GM19452 (cell line): Measurements from ENCODE around the gene ZDHHC1.

Experiments
- ATAC-seq: cut with Tn5 transposase; IDR thresholded peaks from one replicate; pipeline ENCODE4 v1.9.1; 2021; ENCODE audit not compliant: unreplicated experiment

The ZDHHC1 gene

GRCh38 chr16:67411339-67411738 is 4.9 kb downstream of the ZDHHC1 start:
- ATAC-seq: no peak

DNA sequence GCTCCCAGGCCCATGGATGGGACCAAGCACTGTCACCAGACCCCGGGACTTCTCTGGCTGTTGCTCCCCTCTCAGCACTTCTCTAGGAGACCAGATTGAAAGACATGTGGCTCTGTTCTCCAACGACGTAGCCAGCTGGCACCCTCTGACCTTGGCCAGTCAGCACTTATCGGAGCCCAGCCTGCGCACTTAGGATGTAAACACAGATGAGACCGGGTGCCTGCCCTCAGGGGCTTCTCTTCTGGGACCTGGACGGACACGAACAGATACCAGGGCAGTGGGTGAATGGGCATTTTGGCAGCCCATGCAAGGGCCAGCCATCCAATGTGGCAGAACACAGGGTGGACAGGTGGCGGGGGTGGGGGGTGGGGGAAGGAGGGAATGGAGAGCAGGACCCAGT is 6.6 kb downstream of the ZDHHC1 start:
- ATAC-seq: no peak

- ATAC-seq: no peak
Measured at GRCh38 chr16:67407788-67408452, 8.4 kb downstream of the ZDHHC1 start.

GRCh38 chr16:67407176-67407787 is 9.0 kb downstream of the ZDHHC1 start:
- ATAC-seq: no peak

- no peak for ATAC-seq
Measured at GRCh38 chr16:67406111-67406971, 9.9 kb downstream of the ZDHHC1 start.

DNA sequence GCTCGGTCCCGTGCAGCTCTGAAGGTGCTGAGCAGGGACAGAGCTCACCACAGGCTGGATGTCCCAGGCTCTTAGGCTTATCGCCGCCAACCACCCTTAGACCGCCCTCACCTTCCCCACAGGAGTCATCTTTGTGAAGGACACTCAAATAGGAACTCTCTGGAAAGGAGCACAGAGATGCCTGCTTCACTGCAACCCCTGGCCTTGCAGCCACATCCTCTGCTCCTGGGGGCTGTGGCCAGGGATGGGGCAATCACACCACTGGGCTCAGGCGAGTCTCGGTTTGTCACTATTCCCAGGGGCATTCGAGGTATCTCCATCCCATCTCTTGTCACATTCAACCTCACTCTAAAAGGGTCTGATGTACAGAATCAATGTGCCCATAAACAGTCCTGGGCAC is 10.9 kb downstream of the ZDHHC1 start:
- no peak for ATAC-seq

GRCh38 chr16:67404740-67405226 is 11.5 kb downstream of the ZDHHC1 start:
- ATAC-seq: no peak

- ATAC-seq: no peak
Measured at GRCh38 chr16:67403976-67404555, 12.2 kb downstream of the ZDHHC1 start.

GRCh38 chr16:67400901-67401300 is 15.4 kb downstream of the ZDHHC1 start:
- ATAC-seq: no peak

DNA sequence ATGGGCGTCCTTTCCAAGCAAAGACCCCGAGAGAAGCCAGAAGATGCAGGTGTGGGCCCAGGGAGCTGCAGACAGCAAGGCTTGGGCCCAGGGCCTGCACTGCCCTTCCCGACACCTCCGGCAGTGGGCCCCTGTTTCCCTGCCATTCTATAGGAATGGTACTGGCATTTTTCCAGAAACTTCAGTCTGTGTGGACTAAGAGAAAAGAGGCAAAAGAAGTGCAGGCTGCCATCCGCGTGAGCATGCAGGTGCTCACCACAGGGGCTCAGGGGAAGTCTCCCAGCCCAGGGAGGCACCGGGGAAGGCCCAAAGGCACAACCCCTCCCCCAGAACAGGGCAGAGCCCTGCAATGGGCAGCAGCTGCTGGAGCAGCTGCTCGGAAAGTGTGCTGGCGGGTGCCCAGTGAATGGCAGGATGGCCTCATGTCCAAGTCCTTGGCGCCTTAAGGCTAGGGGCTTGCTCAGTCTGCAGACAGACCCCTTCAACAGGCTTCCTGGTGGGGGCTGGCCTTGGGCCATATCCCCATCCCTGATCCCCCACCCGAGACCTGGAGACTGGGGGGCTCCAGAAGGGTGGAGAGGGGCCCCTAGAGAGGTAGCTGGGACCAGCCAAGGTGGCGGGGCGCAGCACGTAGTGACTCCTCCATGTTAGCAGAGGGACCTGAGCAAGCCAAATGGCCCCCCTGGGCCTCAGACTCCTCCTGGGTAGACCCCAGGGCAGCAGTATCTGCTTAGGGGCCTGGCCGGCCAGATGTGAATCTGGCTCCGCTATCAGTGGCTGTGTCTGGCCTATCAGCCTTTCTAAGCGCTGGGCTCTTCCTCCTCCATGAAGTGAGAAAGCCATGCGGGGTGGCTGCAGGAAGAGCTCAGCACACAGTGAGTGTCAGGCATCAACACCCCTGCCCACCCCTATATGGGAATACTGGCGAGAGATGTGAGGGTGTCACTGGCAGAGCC is 16.2 kb downstream of the ZDHHC1 start:
- no peak for ATAC-seq

- no peak for ATAC-seq
Measured at GRCh38 chr16:67399218-67399733, 17.0 kb downstream of the ZDHHC1 start.

DNA sequence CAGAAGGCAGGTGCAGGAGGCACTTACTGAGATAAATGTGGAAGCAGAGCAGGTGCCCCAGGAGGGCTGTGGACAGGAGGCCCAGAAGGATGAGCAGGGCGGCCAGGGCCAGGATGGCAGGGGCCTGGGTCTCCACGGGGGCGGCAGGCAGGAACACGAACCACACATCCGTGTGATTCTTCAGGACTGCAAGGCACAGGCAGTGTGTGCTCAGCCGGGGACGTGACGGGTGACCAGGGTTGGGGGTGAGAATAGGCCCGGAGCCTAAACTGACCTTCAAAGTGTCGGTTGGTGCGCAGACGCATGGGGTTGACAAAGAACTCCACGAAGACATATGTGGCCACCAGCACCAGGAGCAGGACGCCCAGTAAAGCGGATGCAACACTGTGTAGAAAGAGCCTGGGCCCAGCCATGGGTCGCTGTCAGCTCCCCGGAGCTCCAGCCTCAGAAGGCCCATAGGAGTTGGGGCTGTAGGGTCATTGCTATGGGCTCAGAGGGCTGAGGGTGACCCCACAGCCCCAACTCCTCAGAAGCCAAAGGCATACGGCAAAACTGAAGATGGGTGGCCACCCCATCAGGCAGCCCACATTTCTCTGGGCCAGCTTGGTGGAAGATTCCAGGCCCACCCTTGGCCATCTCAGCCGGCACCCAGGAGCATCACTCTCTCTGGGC is 17.6 kb downstream of the ZDHHC1 start:
- ATAC-seq: no peak

DNA sequence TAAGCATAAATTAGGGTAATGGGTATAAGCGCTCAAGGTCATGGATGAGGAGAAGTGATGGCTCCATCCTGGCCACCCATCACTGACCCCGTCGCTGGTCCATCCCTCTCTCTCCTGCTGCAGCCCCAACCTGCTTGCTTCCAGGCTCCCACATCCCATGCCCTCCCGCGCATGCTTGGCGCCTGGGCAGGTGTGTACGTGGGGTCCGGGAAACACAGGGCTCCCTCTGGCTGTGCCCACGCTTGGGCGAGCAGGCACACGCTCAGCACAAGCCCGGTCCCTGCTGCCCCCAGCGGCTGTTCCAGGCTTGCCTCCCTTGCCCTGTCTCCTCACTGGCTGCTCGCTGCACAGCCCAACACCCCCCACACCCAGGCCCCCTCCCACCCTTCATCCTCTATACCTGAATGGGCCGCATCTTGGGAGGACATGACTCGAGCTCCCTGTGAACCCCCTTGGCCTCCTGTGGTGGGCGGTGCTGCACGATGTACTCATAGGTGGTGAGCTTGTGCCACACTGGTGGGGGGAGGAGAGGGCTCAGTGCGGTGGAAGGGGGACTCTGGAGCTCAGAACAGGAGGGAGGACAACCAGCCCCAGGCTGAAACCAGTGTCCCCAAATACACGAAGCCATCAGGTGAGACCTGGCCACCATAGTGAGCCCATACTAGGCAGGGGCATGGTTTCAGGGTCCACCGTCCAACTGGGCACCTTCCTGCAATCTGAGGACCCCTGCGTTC is 18.3 kb downstream of the ZDHHC1 start:
- ATAC-seq: no peak

DNA sequence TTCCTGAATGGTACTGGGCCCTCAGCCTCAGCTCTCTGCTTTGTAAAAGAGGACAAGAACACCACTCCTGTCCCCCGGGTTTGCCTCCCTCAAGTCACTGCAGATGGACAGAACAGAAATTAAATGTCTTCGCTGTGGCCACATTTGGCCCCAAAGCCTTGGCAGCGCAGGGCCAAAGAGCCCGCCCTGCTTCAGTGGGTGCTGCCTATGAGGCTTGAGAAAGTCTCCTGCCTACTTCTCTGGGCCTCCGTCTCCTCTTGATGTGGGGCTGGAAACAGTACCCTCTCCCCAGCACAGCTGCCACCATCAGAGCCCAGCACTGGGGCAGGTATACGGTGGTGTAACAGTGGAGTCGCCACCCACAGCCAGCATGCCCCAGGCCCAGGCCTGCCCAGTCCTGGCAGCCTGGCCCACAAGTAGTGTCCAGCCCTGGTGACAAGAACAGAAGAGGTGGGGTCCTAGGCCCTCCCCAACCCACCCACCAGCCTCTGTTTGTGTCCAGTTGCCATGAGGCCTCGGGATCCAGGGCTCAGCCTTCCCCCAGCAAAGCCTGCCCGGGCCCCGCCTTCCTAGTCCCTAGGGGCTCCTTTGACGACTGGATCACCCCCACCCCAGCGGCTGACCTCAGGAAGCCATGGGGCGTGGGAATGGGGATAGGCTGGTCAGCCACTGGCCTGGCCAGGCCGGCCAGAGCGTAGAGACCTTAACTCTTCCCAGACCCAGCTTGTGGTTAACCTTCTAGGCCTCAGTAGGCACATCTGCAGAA is 19.1 kb downstream of the ZDHHC1 start:
- no peak for ATAC-seq

DNA sequence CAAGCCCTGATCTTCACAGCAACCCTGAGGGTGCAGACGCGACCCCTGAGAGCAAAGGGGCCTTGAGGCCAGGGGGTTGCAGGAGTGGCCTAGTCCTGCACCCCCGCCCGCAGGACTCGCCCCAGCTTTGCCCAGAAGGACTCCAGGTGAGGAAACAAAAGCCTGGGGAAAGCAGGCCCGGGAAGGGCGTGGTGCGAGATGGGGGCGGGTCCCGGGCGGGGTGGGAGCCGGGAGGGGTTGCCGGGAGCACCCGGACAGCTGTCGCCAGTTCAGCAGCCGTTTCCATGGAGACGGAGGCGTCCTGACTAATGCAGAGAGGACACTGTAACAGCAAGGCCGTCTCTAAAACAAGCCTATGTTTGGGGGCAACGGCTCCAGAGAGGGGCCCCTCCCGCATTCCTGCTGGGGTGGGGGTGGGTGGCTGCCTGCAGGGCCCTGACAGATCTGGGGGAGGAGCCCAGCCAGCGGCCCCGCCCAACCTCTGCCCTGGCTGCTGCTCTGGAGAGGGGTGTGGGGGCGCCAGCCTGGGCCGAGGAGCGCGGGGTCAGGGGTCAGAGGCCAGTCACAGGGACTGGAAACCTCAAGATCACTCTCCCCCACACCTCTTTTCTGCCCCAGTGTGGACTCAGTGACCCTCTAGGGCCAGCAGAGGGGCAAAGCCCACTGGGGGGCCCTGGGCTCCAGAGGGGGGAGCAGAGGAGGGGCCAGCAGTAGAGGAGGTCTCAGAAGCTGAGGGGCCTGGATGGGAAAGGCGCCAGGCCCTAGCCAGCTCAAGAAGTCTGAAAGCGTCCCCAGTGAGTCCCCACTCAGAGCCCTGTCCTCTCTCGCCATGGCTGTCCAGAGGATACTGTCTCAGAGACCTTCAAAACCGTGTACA is 19.9 kb downstream of the ZDHHC1 start:
- no peak for ATAC-seq

DNA sequence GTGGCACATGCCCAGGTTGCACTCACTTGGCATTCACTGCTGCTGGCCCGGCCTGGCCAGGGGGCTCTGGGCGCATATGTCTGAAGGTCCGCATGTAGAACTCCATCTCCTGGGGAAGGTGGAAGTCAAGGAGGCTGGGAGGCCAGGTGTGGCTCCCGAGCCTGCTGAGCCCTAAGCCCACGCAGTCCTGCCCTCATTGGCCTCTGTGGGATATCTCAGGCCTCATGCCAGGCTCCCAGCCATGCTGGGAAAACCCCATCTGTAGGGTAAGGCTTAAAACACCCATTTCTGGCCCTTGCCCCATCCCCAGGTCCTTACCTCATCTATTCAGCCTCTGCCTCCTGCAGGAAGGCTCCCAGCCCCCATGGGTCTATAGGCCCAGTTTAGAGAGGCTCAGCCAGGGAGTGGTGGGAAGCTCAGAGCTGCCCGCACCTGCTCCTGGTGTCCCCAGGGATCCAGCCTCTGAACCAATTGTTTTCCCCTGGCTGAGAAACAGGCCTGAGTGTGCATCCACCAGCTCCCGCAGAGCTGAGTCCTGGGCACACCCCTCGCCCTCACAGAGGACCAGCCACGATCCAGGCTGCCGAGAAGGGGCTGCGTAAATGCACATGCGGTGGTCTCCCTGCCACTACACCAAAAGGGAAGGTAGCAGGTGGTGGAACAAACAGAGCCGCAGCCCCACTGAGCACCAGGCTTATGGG is 20.7 kb downstream of the ZDHHC1 start:
- ATAC-seq: no peak

GRCh38 chr16:67395105-67395457 is 21.2 kb downstream of the ZDHHC1 start:
- no peak for ATAC-seq
